ENCODE measurements around the gene LRRC42.
"Not testable (repeated sequence)": the region's sequence is repeated elsewhere in the genome, so short reads cannot be mapped to it uniquely, and the experiment has no call there.

DNA sequence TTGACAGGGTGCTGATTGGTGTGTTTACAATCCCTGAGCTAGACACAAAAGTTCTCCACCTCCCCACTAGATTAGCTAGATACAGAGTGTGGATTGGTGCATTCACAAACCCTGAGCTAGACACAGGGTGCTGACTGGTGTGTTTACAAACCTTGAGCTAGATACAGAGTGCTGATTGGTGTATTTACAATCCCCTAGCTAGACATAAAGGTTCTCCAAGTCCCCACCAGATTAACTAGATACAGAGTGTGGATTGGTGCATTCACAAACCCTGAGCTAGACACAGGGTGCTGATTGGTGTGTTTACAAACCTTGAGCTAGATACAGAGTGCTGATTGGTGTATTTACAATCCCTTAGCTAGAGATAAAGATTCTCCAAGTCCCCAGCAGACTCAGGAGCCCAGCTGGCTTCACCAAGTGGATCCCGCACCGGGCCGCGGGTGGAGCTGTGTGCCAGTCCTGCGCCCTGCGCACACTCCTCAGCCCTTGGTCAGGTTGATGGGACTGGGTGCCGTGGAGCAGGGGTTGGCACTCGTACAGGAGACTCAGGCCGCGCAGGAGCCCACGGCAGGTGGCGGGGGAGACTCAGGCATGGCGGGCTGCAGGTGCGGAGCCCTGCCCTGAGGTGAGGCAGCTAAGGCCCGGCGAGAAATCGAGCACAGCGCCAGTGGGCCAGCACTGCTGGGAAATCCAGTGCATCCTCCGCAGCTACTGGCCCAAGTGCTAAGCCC lies 57.8 kb downstream of the LRRC42 start:
- not testable (repeated sequence) for TF ChIP-seq EZH2 (IDR thresholded peaks at IDR 0.05; ENCODE audit: borderline replicate concordance, low read length)
- TF ChIP-seq, protein P1, sequence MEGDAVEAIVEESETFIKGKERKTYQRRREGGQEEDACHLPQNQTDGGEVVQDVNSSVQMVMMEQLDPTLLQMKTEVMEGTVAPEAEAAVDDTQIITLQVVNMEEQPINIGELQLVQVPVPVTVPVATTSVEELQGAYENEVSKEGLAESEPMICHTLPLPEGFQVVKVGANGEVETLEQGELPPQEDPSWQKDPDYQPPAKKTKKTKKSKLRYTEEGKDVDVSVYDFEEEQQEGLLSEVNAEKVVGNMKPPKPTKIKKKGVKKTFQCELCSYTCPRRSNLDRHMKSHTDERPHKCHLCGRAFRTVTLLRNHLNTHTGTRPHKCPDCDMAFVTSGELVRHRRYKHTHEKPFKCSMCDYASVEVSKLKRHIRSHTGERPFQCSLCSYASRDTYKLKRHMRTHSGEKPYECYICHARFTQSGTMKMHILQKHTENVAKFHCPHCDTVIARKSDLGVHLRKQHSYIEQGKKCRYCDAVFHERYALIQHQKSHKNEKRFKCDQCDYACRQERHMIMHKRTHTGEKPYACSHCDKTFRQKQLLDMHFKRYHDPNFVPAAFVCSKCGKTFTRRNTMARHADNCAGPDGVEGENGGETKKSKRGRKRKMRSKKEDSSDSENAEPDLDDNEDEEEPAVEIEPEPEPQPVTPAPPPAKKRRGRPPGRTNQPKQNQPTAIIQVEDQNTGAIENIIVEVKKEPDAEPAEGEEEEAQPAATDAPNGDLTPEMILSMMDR (conservative IDR thresholded peaks at IDR 0.05 in 1 of 2, IDR thresholded peaks at IDR 0.05 in 1 of 2; ENCODE audit: extremely low read depth in 1 of 2, insufficient read depth in 1 of 2, low read depth in 1 of 2, low read length in 2 of 2) = not testable (repeated sequence)

Measured in mammary epithelial cell (primary cell).